MG63 (cell line): ENCODE data around the gene MICALL2. TPM values are rescaled to one million over a fixed set of nuclear protein-coding genes. Genes with fewer than 3 reads are reported as not detected.

Experiments
- DNase-seq: peaks from one replicate; pipeline ENCODE4 v3.0.0-alpha.2; 2020
- H3K27me3 ChIP-seq: fragments of 250-450 bp; sonication (Bioruptor Pico); 2 replicates; pipeline ENCODE4 v1.5.1; 2020; ENCODE audit warnings: mild to moderate bottlenecking, moderate library complexity
- H3K36me3 ChIP-seq: fragments of 250-450 bp; sonication (Bioruptor Pico); 2 replicates; pipeline ENCODE4 v1.5.1; 2020; ENCODE audit warnings: mild to moderate bottlenecking, moderate library complexity
- H3K4me3 ChIP-seq: fragments of 250-450 bp; sonication (Bioruptor Pico); 2 replicates; pipeline ENCODE4 v1.5.1; 2020; ENCODE audit warnings: mild to moderate bottlenecking, moderate library complexity
- H3K9me3 ChIP-seq: fragments of 250-450 bp; sonication (Bioruptor Pico); 2 replicates; pipeline ENCODE4 v1.5.1; 2020; ENCODE audit warnings: mild to moderate bottlenecking, moderate library complexity
- total RNA-seq: library from RNA; depleted of rRNA; stranded (reverse); fragments of >200 nt; shearing (Covaris generic); gene quantifications from 2 replicates; pipeline ENCODE4 v1.2.3, GENCODE V29; 2014; ENCODE audit warnings: low replicate concordance

MICALL2 gene
- total RNA-seq, 1 experiment from 2014 or later: 13.5 TPM

DNA sequence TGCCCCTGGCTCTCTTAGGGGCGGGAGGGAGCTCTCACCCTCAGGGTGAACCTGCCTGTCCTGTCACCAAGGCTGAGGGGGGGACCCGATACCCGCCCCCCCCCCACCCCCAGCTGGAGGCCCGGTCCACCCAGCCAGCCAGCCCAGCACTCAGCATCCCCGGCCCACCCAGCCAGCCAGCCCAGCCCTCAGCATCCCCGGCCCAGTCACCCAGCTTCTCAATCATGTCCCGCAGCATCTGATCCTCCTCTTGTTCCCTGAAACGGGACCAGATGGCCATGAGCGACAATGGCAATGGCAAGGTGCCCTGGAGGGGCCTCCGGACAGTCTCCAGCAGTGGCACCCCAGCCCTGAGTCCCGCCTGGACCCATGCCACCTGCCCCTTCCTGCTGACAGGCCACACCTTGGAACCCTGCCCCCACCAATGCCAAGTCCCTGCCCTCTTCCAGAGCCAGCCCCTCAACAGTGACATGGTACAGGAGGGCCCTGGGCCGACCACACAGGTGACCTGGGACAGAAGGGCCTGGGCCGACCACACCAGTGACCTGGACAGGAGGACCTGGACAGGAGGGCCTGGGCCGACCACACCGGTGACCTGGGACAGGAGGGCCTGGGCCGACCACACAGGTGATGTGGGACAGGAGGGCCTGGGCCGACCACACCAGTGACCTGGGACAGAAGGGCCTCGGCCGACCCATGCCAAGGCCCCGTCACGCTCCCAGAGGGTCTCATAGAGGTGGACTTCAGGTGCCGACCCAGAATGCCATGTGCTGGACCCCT, 24.2 kb downstream of the MICALL2 start:
- H3K27me3 ChIP-seq: no peaks in the 10 kb centered on the region
- peaks cover 5% of the 10 kb centered on the region; the same call in 1 of the 2 replicates for H3K36me3 ChIP-seq
- no peaks in the 10 kb centered on the region for H3K9me3 ChIP-seq
- no peak overlapping the region for H3K4me3 ChIP-seq
- DNase-seq: no peak

DNA sequence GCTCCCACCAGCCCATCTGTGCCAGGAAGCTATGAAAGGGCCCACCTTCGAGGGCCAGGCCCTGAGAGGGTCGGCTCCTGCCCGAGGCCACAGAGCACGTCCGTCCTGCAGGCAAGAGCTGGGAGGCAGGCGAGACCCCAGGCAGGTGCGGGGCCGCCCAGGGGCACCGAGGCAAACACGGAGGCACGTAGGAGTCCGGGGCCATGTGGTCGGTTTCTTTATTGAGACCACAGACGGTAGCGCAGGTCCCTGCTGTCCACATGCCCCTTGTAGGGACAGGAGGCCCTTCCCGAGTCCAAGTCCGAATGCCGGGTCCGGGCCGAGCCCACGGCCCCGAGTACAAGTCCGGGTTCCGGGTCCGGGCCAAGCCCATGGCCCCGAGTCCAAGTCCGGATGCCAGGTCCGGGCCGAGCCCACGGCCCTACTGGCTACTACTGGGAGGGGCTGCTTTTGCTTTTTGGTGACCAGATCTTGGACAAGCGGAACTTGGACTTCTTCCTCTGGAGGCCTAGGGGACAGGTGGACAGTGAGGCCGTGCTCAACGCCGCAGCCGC, 25.0 kb downstream of the MICALL2 start:
- H3K9me3 ChIP-seq: no peaks in the 10 kb centered on the region
- H3K36me3 ChIP-seq: peaks cover 2% of the 10 kb centered on the region; the same call in 1 of the 2 replicates
- H3K4me3 ChIP-seq: no peak overlapping the region
- DNase-seq: no peak
- no peaks in the 10 kb centered on the region for H3K27me3 ChIP-seq

DNA sequence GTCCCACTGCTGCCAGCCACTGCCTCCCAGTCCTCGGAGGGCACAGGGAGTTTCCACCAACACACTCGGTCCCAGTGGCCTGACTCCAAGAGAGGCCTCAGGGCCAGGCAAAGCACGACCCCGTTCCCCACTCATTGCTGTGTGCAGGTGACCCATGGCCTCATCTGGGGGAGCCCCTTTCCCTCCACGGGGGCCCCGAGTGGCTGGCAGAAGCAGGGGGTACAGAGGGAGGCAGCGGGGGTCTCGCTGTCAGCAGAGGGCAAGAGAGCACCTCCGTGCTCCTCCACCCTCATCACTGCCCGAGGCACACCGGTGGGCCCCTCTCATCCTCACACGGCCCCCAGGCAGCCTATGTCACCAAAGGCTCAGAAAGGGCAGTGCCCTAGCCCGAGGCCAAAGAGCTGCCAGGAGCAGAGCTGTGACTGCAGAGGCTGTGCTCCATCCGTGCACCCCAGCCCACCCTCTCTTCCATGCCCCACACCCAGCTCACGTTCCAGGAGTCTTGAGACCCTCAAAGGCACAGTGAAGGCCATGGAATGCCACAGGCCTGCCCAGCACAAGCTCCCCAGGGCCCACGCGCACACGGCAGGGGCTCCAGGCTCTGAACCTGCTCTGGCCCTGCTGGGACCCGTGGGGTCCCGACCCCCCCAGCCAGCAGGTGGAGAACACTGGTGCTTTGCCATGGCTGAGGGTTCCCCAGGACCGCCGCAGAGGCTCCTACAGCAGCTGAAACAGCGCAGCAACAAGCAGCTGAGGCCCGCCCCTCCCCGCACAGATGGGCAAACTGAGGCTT, 25.9 kb downstream of the MICALL2 start:
- Histone ChIP-seq H3K27me3 (no peaks in the 10 kb centered on the region), H3K9me3 (no peaks in the 10 kb centered on the region), H3K36me3 (no peaks in the 10 kb centered on the region), H3K4me3 (no peak overlapping the region)
- DNase-seq: no peak

DNA sequence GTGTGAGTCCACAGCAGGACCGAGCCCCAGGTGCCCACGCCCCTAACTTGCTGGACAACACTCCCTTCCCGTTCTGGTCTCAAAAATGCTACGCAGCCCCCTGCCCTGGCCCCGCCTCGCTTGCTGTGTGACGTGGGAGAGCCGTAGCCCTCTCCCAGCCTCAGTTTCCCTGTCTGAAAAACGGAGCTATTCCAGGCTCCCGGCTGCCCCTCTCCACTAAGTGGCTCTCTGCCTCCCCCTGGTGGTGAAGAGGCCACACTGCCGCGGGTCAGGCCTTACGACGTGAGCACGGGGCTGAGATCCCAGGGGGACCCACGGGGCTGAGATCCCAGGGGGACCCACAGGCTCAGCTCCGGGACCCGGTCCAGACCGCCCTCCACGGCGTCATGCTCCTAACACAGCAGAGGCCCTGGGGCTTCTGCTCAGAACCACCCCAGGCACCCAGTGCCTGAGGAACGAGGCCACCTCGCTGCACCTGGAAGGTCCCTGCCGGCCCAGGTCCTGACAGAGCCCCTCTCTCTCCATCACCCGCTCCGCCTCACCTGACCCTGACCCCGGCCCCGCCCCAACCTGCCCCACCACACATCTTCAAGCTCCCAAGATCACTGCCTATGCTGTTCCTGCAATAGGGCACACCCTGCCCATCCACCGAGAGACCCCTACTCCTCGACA, 26.7 kb downstream of the MICALL2 start:
- Histone ChIP-seq H3K27me3 (no peaks in the 10 kb centered on the region), H3K36me3 (no peaks in the 10 kb centered on the region), H3K9me3 (no peaks in the 10 kb centered on the region), H3K4me3 (no peak overlapping the region)
- DNase-seq: peak; percentile 46

DNA sequence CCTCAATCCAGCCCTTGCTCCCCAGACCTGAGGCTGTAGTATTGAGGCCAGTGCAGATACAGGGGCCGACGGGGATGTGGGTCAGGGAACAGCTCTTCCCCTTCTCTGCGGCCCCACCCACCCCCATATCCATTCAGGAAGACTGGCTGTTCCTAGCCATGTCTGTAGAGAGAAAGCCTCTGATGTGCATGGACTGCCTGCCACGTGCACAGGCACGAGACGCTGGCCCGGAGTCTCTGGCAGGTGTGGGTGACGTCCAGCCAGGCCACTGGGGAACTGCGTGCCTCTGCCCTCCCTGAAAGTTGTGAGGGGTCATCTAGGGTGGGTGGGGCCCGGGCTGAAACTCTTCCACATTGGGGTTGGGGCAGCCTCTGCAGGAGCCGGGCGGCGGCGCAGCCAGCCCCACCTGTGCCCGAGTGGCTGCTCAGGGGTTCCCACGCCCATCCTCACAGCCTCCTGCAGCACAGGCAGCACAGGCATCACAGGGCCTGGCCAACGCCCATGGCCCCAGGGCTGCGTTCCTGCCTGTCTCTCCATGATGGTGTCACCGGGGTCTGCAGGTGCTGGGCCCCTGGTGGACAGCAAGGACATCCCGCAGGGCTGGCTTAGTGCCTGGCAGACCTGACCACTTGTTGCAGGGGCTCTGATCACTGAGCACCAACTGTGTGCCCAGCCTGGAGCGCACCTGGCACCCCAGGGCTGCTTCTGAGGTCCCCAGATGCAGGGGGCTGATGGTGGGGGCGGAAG, 27.5 kb downstream of the MICALL2 start:
- H3K9me3 ChIP-seq: no peaks in the 10 kb centered on the region
- no peak for DNase-seq
- no peak overlapping the region for H3K4me3 ChIP-seq
- H3K27me3 ChIP-seq: no peaks in the 10 kb centered on the region
- H3K36me3 ChIP-seq: no peaks in the 10 kb centered on the region

DNA sequence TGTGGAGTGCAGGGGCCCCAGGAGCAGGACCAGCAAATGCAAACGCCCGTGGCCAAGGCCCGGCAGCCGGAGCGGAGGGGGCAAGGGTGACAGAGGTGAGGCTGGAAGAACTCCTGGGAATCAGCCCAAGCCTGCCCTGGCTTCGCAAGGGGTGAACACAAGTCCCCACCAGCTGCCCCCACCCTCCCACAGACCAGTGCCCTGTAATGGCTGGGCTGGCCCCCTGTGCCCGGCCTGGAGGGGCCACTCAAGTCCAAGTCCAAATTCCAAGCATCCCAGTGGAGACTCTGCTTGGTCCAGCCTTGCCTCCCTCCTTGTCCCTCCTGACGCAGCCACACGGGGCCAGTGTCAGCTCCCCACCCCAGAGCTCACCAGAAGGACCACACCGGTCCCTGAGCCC, 28.0 kb downstream of the MICALL2 start:
- H3K4me3 ChIP-seq: no peak overlapping the region
- DNase-seq: no peak
- H3K36me3 ChIP-seq: no peaks in the 10 kb centered on the region
- no peaks in the 10 kb centered on the region for H3K9me3 ChIP-seq
- H3K27me3 ChIP-seq: no peaks in the 10 kb centered on the region

DNA sequence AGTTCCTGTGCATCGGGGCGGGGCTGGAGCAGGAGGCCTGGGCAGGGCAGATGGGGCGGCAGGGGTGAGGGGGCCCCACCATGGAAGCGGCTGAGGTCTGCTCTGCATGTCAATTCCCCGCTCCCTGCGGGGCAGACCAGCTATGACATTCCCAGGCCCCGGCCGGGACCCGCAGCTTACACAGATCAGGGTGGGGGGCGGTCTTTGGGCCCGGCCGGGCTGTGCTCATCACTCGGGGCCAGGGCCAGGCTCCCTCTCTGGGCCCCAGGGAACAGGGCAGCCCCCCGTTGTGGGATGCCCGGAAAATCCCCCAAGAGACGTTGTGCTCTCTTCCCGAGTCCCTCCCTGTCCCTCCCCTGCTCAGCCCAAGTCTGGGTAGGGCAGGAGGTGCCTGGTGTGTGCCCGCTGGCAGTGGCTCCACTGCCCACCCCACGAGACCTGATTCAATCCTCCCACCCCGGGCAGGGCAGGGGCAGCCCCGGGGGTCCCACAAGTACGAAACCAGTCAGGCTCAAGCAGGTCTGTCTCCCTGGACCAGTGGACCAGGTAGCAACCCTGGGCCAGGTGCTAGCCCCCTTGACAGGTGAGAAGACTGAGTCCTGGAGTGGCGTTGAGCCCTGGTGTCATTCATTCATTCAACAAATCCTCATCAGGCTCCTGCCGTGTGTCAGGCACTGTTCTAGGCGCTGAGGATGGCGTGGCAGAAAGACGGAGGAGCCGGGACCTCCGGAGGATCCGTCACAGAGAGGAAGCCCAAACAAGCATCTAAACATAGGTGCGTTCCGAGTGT, 29.0 kb downstream of the MICALL2 start:
- H3K36me3 ChIP-seq: no peaks in the 10 kb centered on the region
- no peaks in the 10 kb centered on the region for H3K27me3 ChIP-seq
- H3K4me3 ChIP-seq: no peak overlapping the region
- no peaks in the 10 kb centered on the region for H3K9me3 ChIP-seq
- DNase-seq: no peak

DNA sequence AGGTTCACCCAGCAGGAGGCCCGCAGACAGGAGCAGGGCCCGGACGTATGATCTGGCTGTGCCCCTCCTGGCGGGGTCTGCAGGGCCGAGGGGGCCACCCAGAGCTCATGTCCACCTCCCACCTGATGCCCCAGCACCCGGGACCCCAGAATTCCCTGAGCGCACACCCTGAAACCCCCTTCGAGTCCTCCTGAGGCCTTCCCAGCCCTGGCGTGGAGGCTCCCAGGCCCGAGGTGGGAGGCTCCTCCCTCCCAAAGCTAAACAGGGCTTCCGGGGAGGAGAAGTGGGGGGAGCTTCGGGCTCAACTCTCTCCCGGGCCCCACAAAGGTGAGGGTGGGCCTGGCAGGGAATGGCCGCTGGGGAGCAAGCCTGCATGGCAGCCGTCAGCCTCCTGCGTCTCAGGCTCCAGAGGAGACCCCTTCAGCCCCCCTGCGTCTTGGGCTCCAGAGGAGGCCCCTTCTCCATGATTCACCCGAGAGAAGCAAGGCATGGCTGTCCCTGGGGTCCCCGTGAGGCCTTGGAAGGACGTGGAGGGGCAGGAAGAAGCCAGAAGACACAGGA, 30.2 kb downstream of the MICALL2 start:
- DNase-seq: no peak
- Histone ChIP-seq H3K36me3 (no peaks in the 10 kb centered on the region), H3K27me3 (no peaks in the 10 kb centered on the region), H3K9me3 (no peaks in the 10 kb centered on the region), H3K4me3 (no peak overlapping the region)

DNA sequence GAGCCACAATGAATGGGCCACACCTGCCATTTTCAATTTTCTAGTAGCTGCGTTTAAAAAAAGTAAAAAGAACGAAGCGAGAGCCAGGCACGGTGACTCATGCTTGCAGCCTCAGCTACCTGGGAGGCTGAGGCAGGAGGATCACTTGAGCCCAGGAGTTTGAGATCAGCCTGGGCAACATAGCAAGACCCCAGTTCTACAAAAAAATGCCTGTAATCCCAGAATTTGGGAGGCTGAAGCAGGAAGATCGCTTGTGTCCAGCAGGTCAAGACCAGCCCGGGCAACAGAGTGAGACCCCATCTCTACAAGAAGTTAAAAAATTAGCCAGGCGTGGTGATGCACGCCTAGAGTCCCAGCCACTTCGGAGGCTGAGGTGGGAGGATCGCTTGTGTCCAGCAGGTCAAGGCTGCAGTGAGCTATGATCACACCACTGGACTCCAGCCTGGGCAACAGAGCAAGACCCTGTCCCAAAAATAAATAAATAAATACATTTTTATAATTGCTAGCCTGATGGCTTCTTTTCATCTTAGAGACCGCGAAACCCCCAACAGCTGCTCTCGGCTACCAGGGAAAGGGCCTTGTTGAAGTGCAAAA, 32.1 kb downstream of the MICALL2 start:
- no peaks in the 10 kb centered on the region for H3K36me3 ChIP-seq
- no peaks in the 10 kb centered on the region for H3K9me3 ChIP-seq
- no peak overlapping the region for H3K4me3 ChIP-seq
- DNase-seq: no peak
- 0 out of 2 replicates have a peak, but pooled peaks cover 2% of the 10 kb centered on the region for H3K27me3 ChIP-seq

DNA sequence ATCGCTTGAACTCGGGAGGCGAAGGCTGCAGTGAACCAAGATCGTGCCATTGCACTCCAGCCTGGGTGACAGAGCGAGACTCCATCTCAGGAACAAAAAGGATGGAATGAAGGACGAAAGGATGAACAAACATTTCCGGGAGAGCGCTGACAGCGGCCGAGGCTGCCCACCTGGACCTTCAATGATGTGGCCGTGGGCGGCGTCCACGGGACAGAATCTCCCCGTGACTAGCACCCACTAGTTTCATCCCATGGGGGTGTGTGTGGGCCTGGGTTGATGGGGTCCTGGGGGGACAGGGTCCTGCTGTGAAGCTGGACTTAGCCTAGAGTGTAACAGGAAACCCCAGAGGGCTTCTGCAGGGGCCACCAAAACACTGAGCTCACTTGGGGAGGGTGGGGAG, 32.8 kb downstream of the MICALL2 start:
- no peak overlapping the region for H3K4me3 ChIP-seq
- H3K27me3 ChIP-seq: 0 out of 2 replicates have a peak, but pooled peaks cover 2% of the 10 kb centered on the region
- no peaks in the 10 kb centered on the region for H3K36me3 ChIP-seq
- H3K9me3 ChIP-seq: no peaks in the 10 kb centered on the region
- DNase-seq: no peak

DNA sequence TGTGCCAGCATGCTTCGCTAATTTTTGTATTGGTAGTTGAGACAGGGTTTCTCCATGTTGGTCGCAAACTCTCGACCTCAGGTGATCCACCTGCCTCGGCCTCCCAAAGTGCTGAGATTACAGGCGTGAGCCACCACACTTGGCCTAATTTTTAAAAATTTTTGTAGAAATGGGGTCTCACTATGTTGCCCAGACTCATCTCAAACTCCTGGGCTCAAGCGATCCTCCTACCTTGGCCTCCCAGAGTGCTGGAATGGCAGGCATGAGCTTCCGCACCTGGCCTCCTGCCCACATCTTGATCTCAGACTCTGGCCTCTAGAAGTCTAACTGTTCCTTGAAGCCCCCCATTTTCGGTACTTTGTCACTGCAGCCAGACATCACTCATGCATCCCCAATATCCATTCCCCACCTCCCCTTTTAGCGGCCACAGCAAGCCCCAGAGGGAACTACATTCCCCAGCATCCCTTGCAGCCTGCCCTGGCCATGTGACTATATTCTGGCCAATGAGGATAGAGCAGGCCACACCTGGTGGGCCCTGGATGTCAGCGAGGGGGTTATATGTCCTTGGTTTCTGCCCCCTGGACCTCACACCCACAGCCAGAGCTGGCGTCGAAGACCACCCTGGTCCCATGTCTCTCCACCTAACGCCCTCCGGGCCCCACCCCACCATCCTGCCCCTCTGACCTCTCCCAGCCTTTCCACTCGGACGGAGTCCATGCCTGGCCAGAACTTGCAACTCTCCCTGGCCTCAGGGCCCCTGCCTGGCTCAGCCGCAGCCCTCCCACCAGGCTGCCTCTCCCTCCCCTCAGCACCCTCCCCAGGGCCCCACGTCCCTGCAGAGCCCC, 33.8 kb downstream of the MICALL2 start:
- 0 out of 2 replicates have a peak, but pooled peaks cover 2% of the 10 kb centered on the region for H3K27me3 ChIP-seq
- H3K36me3 ChIP-seq: no peaks in the 10 kb centered on the region
- no peaks in the 10 kb centered on the region for H3K9me3 ChIP-seq
- no peak for DNase-seq
- no peak overlapping the region for H3K4me3 ChIP-seq

DNA sequence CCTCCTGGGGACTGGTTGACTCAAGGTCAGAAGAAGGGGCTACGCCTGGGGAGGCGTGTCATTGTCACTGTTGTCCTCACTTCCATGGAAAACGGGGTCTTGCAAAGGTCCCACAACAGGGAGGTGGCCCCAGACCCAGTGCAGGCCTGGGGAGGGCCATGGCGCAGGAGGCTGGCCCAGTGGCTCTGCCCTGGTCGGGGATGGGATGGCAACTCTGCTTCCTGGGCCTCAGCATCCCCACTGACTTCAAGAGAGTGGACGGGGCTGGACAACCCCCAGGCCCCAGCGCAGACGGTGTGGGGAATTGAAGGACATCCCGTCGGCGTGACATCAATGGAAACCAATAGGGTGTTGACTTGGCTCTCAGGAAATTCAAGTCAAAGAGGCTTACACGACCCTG, 35.2 kb downstream of the MICALL2 start:
- DNase-seq: no peak
- H3K27me3 ChIP-seq: 0 out of 2 replicates have a peak, but pooled peaks cover 2% of the 10 kb centered on the region
- no peaks in the 10 kb centered on the region for H3K9me3 ChIP-seq
- H3K4me3 ChIP-seq: no peak overlapping the region
- H3K36me3 ChIP-seq: no peaks in the 10 kb centered on the region

DNA sequence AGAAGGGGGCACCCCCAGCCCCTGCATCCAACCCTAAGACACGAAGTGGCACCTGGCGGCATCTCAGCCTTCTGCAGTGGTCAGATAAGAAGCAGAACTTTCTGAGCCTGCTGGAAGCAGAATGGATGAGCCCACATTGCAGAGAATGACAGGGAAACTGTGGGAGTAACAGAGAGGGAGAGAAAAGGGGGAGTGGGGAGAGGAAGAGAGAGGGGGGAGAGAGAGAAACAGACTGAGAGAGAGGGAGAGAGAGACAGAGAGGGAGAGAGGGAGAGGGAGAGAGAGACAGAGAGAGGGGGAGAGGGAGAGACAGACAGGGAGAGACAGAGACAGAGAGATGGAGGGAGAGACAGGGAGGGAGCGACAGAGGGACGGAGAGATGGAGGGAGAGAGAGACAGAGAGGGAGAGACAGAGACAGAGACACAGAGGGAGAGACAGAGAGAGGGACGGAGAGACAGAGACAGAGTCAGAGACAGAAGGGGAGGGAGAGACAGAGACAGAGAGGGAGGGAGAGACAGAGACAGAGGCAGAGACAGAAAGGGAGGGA, 35.9 kb downstream of the MICALL2 start:
- Histone ChIP-seq H3K9me3 (no peaks in the 10 kb centered on the region), H3K36me3 (no peaks in the 10 kb centered on the region), H3K27me3 (0 out of 2 replicates have a peak, but pooled peaks cover 2% of the 10 kb centered on the region), H3K4me3 (no peak overlapping the region)
- DNase-seq: no peak
